Glomerular visceral epithelial cell (primary cell): ENCODE results near the gene RFLNA.

Experiments used
- DNase-seq: peaks from one replicate; pipeline ENCODE4 v3.0.0-alpha.2; 2016; ENCODE audit errors: extremely low spot score

The RFLNA gene

GRCh38 chr12:124336742-124337520 lies 42.0 kb downstream of the RFLNA start:
- no peak for DNase-seq

GRCh38 chr12:124337622-124338021 lies 42.7 kb downstream of the RFLNA start:
- DNase-seq, result no peak

- DNase-seq, result no peak
Measured at GRCh38 chr12:124338448-124338847, 43.6 kb downstream of the RFLNA start.

GRCh38 chr12:124338876-124339603 lies 44.1 kb downstream of the RFLNA start:
- DNase-seq, result no peak

GRCh38 chr12:124340080-124340900 lies 45.4 kb downstream of the RFLNA start:
- no peak for DNase-seq

- DNase-seq, result no peak
Measured at GRCh38 chr12:124341645-124342069, 46.8 kb downstream of the RFLNA start.

GRCh38 chr12:124344022-124344421 lies 49.1 kb downstream of the RFLNA start:
- DNase-seq, result no peak

- DNase-seq, result no peak
Measured at GRCh38 chr12:124344526-124344925, 49.6 kb downstream of the RFLNA start.

- no peak for DNase-seq
Measured at GRCh38 chr12:124345795-124346194, 50.9 kb downstream of the RFLNA start.

- DNase-seq, result no peak
Measured at GRCh38 chr12:124346425-124347168, 51.7 kb downstream of the RFLNA start.

GRCh38 chr12:124347335-124347734 lies 52.4 kb downstream of the RFLNA start:
- DNase-seq, result no peak

GRCh38 chr12:124347805-124348658 lies 53.1 kb downstream of the RFLNA start:
- no peak for DNase-seq

GRCh38 chr12:124348659-124349380 lies 53.9 kb downstream of the RFLNA start:
- DNase-seq, result no peak

GRCh38 chr12:124350491-124350890 lies 55.6 kb downstream of the RFLNA start:
- DNase-seq, result no peak

- DNase-seq, result no peak
Measured at GRCh38 chr12:124351422-124351821, 56.5 kb downstream of the RFLNA start.

GRCh38 chr12:124352257-124352656 lies 57.4 kb downstream of the RFLNA start:
- DNase-seq, result no peak

- peak; percentile 11 for DNase-seq
Measured at GRCh38 chr12:124352839-124353238, 57.9 kb downstream of the RFLNA start.

GRCh38 chr12:124354400-124354799 lies 59.5 kb downstream of the RFLNA start:
- no peak for DNase-seq

- no peak for DNase-seq
Measured at GRCh38 chr12:124356221-124356620, 61.3 kb downstream of the RFLNA start.

GRCh38 chr12:124357616-124358015 lies 62.7 kb downstream of the RFLNA start:
- no peak for DNase-seq
